HEK293 (cell line): ENCODE measurements around the gene SAP30L.
A peak's percentile ranks its signal among the peaks of the same experiment; 100 is the strongest.

Experiments used
- CTCF ChIA-PET: fragments of 350-600 bp; formaldehyde crosslinking; extraction: SDS; loops from one replicate; lab custom pipeline; 2021; ENCODE audit warnings: antibody characterized with exemption; lab: Yijun Ruan, JAX
- POLR2A ChIA-PET: fragments of 300-600 bp; formaldehyde crosslinking; extraction: SDS; loops from one replicate; lab custom pipeline; 2020; ENCODE audit warnings: antibody characterized with exemption, inconsistent platforms; lab: Yijun Ruan, JAX
- H3K27ac ChIP-seq: fragments of 200-500 bp; sonication (Bioruptor generic); 2 replicates; pipeline ENCODE4 v1.5.1; 2014; ENCODE audit warnings: low read depth, low read length, control low read depth, inconsistent platforms; ENCODE audit errors: extremely low read depth
- H3K36me3 ChIP-seq, 2 experiments: fragments of 200-500 bp in 1 of 2; sonication (Bioruptor generic) in 1 of 2; 1 replicate in 1 of 2; 2 replicates in 1 of 2; pipeline ENCODE4 v1.5.1; 2014 to 2017; ENCODE audit warnings: inconsistent platforms in 2 of 2, low read length in 2 of 2; ENCODE audit not compliant: control insufficient read depth in 2 of 2, insufficient read depth in 1 of 2
- H3K4me1 ChIP-seq: fragments of 200-500 bp; sonication (Bioruptor generic); 2 replicates; pipeline ENCODE4 v1.5.1; 2014; ENCODE audit warnings: mild to moderate bottlenecking, low read length, inconsistent platforms; ENCODE audit not compliant: control insufficient read depth, insufficient read depth
- H3K4me3 ChIP-seq: 2 replicates; pipeline ENCODE4 v1.5.1; 2011; ENCODE audit warnings: low read depth, mild to moderate bottlenecking, control low read depth, low read length, moderate library complexity
- H3K9me3 ChIP-seq: fragments of 200-500 bp; sonication (Bioruptor generic); 2 replicates; pipeline ENCODE4 v1.5.1; 2014; ENCODE audit warnings: low read depth, low read length, inconsistent platforms; ENCODE audit not compliant: control insufficient read depth, insufficient read depth
- CTCF ChIP-seq: fragments of 450-650 bp; formaldehyde crosslinking; IDR thresholded peaks from 2 replicates; pipeline ENCODE4 v1.5.1; 2016; ENCODE audit warnings: missing biosample characterization, missing genetic modification characterization
- GLIS1 ChIP-seq: fragments of 450-650 bp; formaldehyde crosslinking; IDR thresholded peaks from 2 replicates; pipeline ENCODE4 v1.5.1; 2016; ENCODE audit warnings: missing biosample characterization, missing genetic modification characterization
- KLF8 ChIP-seq: fragments of 450-650 bp; formaldehyde crosslinking; IDR thresholded peaks from 2 replicates; pipeline ENCODE4 v1.5.1; 2016; ENCODE audit warnings: missing biosample characterization, missing genetic modification characterization
- MZF1 ChIP-seq: fragments of 450-650 bp; formaldehyde crosslinking; IDR thresholded peaks from 2 replicates; pipeline ENCODE4 v1.5.1; 2017; ENCODE audit warnings: missing biosample characterization, missing genetic modification characterization, borderline replicate concordance
- SP3 ChIP-seq: fragments of 450-650 bp; formaldehyde crosslinking; IDR thresholded peaks from 2 replicates; pipeline ENCODE4 v1.5.1; 2016; ENCODE audit warnings: missing biosample characterization, missing genetic modification characterization
- ZBTB17 ChIP-seq: fragments of 450-650 bp; formaldehyde crosslinking; IDR thresholded peaks from 2 replicates; pipeline ENCODE4 v1.5.1; 2016; ENCODE audit warnings: missing biosample characterization, missing genetic modification characterization
- ZBTB48 ChIP-seq: fragments of 450-650 bp; formaldehyde crosslinking; IDR thresholded peaks from 2 replicates; pipeline ENCODE4 v1.5.1; 2016; ENCODE audit warnings: missing biosample characterization, missing genetic modification characterization
- ZBTB6 ChIP-seq: fragments of 450-650 bp; formaldehyde crosslinking; IDR thresholded peaks from 2 replicates; pipeline ENCODE4 v1.5.1; 2017; ENCODE audit warnings: missing biosample characterization, missing genetic modification characterization
- ZNF138 ChIP-seq: fragments of 450-650 bp; formaldehyde crosslinking; IDR thresholded peaks from 2 replicates; pipeline ENCODE4 v1.5.1; 2016; ENCODE audit warnings: missing biosample characterization, missing genetic modification characterization, borderline replicate concordance
- ZNF146 ChIP-seq: fragments of 450-650 bp; formaldehyde crosslinking; IDR thresholded peaks from 2 replicates; pipeline ENCODE4 v1.5.1; 2016; ENCODE audit warnings: missing biosample characterization, missing genetic modification characterization
- ZNF155 ChIP-seq: fragments of 450-650 bp; formaldehyde crosslinking; IDR thresholded peaks from 2 replicates; pipeline ENCODE4 v1.5.1; 2016; ENCODE audit warnings: missing biosample characterization, missing genetic modification characterization
- ZNF18 ChIP-seq: fragments of 450-650 bp; formaldehyde crosslinking; IDR thresholded peaks from 2 replicates; pipeline ENCODE4 v1.5.1; 2016; ENCODE audit warnings: missing biosample characterization, missing genetic modification characterization
- ZNF2 ChIP-seq: fragments of 450-650 bp; formaldehyde crosslinking; IDR thresholded peaks from 2 replicates; pipeline ENCODE4 v1.5.1; 2016; ENCODE audit warnings: missing biosample characterization, missing genetic modification characterization
- ZNF214 ChIP-seq: fragments of 450-650 bp; formaldehyde crosslinking; IDR thresholded peaks from 2 replicates; pipeline ENCODE4 v1.5.1; 2017; ENCODE audit warnings: missing biosample characterization, mild to moderate bottlenecking, missing genetic modification characterization, borderline replicate concordance
- ZNF23 ChIP-seq: fragments of 450-650 bp; formaldehyde crosslinking; IDR thresholded peaks from 2 replicates; pipeline ENCODE4 v1.5.1; 2016; ENCODE audit warnings: missing biosample characterization, missing genetic modification characterization, borderline replicate concordance
- ZNF280C ChIP-seq: fragments of 450-650 bp; formaldehyde crosslinking; IDR thresholded peaks from 2 replicates; pipeline ENCODE4 v1.5.1; 2016; ENCODE audit warnings: missing biosample characterization, missing genetic modification characterization
- ZNF341 ChIP-seq: fragments of 450-650 bp; formaldehyde crosslinking; IDR thresholded peaks from 2 replicates; pipeline ENCODE4; 2016; ENCODE audit warnings: low read depth, missing biosample characterization, missing genetic modification characterization
- ZNF37A ChIP-seq: fragments of 450-650 bp; IDR thresholded peaks from 2 replicates; pipeline ENCODE4 v1.5.1; 2018; ENCODE audit warnings: missing biosample characterization, missing genetic modification characterization
- ZNF391 ChIP-seq: fragments of 450-650 bp; formaldehyde crosslinking; IDR thresholded peaks from 2 replicates; pipeline ENCODE4 v1.5.1; 2016; ENCODE audit warnings: low read depth, missing biosample characterization, missing genetic modification characterization, borderline replicate concordance
- ZNF394 ChIP-seq: fragments of 450-650 bp; formaldehyde crosslinking; IDR thresholded peaks from 2 replicates; pipeline ENCODE4 v1.5.1; 2016; ENCODE audit warnings: missing biosample characterization, missing genetic modification characterization, mild to moderate bottlenecking, moderate library complexity, borderline replicate concordance
- ZNF501 ChIP-seq: fragments of 450-650 bp; formaldehyde crosslinking; IDR thresholded peaks from 2 replicates; pipeline ENCODE4 v1.5.1; 2016; ENCODE audit warnings: missing biosample characterization, missing genetic modification characterization
- ZNF544 ChIP-seq: fragments of 450-650 bp; formaldehyde crosslinking; IDR thresholded peaks from 2 replicates; pipeline ENCODE4 v1.5.0; 2017; ENCODE audit warnings: missing biosample characterization, missing genetic modification characterization
- ZNF558 ChIP-seq: fragments of 450-650 bp; formaldehyde crosslinking; IDR thresholded peaks from 2 replicates; pipeline ENCODE4 v1.5.1; 2016; ENCODE audit warnings: missing biosample characterization, missing genetic modification characterization
- ZNF654 ChIP-seq: fragments of 450-650 bp; formaldehyde crosslinking; IDR thresholded peaks from 2 replicates; pipeline ENCODE4 v1.5.1; 2016; ENCODE audit warnings: low read depth, missing biosample characterization, missing genetic modification characterization
- ZNF660 ChIP-seq: fragments of 450-650 bp; IDR thresholded peaks from 2 replicates; pipeline ENCODE4 v1.5.1; 2018; ENCODE audit warnings: missing biosample characterization, mild to moderate bottlenecking, missing genetic modification characterization
- ZNF843 ChIP-seq: fragments of 450-650 bp; formaldehyde crosslinking; IDR thresholded peaks from 2 replicates; pipeline ENCODE4 v1.5.1; 2016; ENCODE audit warnings: missing biosample characterization, missing genetic modification characterization
- ZSCAN30 ChIP-seq: fragments of 450-650 bp; IDR thresholded peaks from 2 replicates; pipeline ENCODE4 v1.5.1; 2018; ENCODE audit warnings: missing biosample characterization, mild to moderate bottlenecking, missing genetic modification characterization, moderate library complexity
- ZXDB ChIP-seq: fragments of 450-650 bp; formaldehyde crosslinking; IDR thresholded peaks from 2 replicates; pipeline ENCODE4 v1.5.1; 2016; ENCODE audit warnings: missing biosample characterization, missing genetic modification characterization

Gene SAP30L

GRCh38 chr5:154467655-154468354, 22.0 kb downstream of the SAP30L start:
- no peak overlapping the region for H3K27ac ChIP-seq
- CTCF ChIA-PET = interaction anchor here (0.6 to 8.5 kb wide), 34 partner anchors 8 to 493 kb away, joined by 3 to 147 read pairs (median 5); no protein-coding TSS in a partner anchor
- POLR2A ChIA-PET = interaction anchor here (0.5 kb wide), 1 partner anchor 162 kb away, joined by 4 read pairs; no protein-coding TSS in a partner anchor
- no peaks in the 10 kb centered on the region for H3K9me3 ChIP-seq
- peaks cover 12% of the 10 kb centered on the region for H3K4me1 ChIP-seq
- no peaks in the 10 kb centered on the region for H3K36me3 ChIP-seq
- H3K4me3 ChIP-seq = no peak overlapping the region
- TF ChIP-seq ZBTB48 (tag by site-specific recombination) (0 out of 2 replicates have a peak, but pooled peaks have one; percentile 21), ZNF280C (tag by site-specific recombination) (no peak), ZNF18 (peak; percentile 50; the same call in 1 of the 2 replicates), ZNF146 (tag by site-specific recombination) (no peak), CTCF (tag by site-specific recombination) (peak; percentile 82), ZNF391 (tag by site-specific recombination) (no peak), ZSCAN30 (tag by site-specific recombination) (0 out of 2 replicates have a peak, but pooled peaks have one; percentile 23), ZNF155 (tag by site-specific recombination) (no peak), GLIS1 (tag by site-specific recombination) (peak; percentile 22; the same call in 1 of the 2 replicates), KLF8 (tag by site-specific recombination) (no peak), ZNF394 (tag by site-specific recombination) (no peak), ZNF558 (tag by site-specific recombination) (no peak), ZNF660 (peak; percentile 67; the same call in 1 of the 2 replicates), ZNF843 (tag by site-specific recombination) (no peak), ZNF501 (tag by site-specific recombination) (no peak), ZNF654 (peak; percentile 88), ZNF341 (tag by site-specific recombination) (peak; percentile 37; the same call in 1 of the 2 replicates), ZNF2 (tag by site-specific recombination) (0 out of 2 replicates have a peak, but pooled peaks have one; percentile 48), ZBTB17 (tag by site-specific recombination) (peak; percentile 69)

- H3K27ac ChIP-seq = no peak overlapping the region
- CTCF ChIA-PET = interaction anchor here (0.6 to 8.5 kb wide), 7 partner anchors 11 to 533 kb away, joined by 3 to 147 read pairs (median 4); no protein-coding TSS in a partner anchor
- POLR2A ChIA-PET = interaction anchor here (0.6 kb wide), 1 partner anchor 21 kb away, joined by 3 read pairs; no protein-coding TSS in a partner anchor
- no peaks in the 10 kb centered on the region for H3K9me3 ChIP-seq
- H3K36me3 ChIP-seq = no peaks in the 10 kb centered on the region
- H3K4me1 ChIP-seq = peaks cover 12% of the 10 kb centered on the region
- H3K4me3 ChIP-seq = no peak overlapping the region
- no peak for TF ChIP-seq SP3
- TF ChIP-seq ZNF544 (tag by site-specific recombination) = no peak
- peak; percentile 20; the same call in 1 of the 2 replicates for TF ChIP-seq ZXDB (tag by site-specific recombination)
- TF ChIP-seq ZNF23 (tag by site-specific recombination) = no peak
- no peak for TF ChIP-seq ZNF214 (tag by site-specific recombination)
- TF ChIP-seq ZNF138 (tag by site-specific recombination) = no peak
- no peak for TF ChIP-seq ZNF37A (tag by site-specific recombination)
- TF ChIP-seq MZF1 (tag by site-specific recombination) = no peak
- TF ChIP-seq ZBTB6 (tag by site-specific recombination) = no peak
These were observed 24.3 kb downstream of the SAP30L start for GRCh38 chr5:154470137-154470536.
